ENCODE results near the gene PLA2G4F.

GRCh38 chr15:42190370-42190769, 33.9 kb upstream of the PLA2G4F start:
- TF ChIP-seq, protein P1, sequence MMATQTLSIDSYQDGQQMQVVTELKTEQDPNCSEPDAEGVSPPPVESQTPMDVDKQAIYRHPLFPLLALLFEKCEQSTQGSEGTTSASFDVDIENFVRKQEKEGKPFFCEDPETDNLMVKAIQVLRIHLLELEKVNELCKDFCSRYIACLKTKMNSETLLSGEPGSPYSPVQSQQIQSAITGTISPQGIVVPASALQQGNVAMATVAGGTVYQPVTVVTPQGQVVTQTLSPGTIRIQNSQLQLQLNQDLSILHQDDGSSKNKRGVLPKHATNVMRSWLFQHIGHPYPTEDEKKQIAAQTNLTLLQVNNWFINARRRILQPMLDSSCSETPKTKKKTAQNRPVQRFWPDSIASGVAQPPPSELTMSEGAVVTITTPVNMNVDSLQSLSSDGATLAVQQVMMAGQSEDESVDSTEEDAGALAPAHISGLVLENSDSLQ (IDR thresholded peaks at IDR 0.05): no peak
- TF ChIP-seq FOXM1 (IDR thresholded peaks at IDR 0.05; ENCODE audit: borderline replicate concordance) (no peak), SP1 (IDR thresholded peaks at IDR 0.05) (no peak), SUZ12 (IDR thresholded peaks at IDR 0.05) (no peak), FOXK2 (IDR thresholded peaks at IDR 0.05) (no peak), BHLHE40 (IDR thresholded peaks at IDR 0.05; ENCODE audit: borderline replicate concordance) (no peak), ELF4 (IDR thresholded peaks at IDR 0.05) (no peak), ARNT (IDR thresholded peaks at IDR 0.05) (no peak), L3MBTL2 (conservative IDR thresholded peaks at IDR 0.05) (no peak), FOXA1 (IDR thresholded peaks at IDR 0.05) (no peak), TARDBP (IDR thresholded peaks at IDR 0.05) (no peak), ZNF384 (IDR thresholded peaks at IDR 0.05) (no peak)
